ENCODE data around the gene FAM200B. TPM values are rescaled to one million over a fixed set of nuclear protein-coding genes. Genes with fewer than 3 reads are reported as not detected.

FAM200B gene
- total RNA-seq, 2 experiments from 2014 or later = 19.5 to 22.4 TPM

DNA sequence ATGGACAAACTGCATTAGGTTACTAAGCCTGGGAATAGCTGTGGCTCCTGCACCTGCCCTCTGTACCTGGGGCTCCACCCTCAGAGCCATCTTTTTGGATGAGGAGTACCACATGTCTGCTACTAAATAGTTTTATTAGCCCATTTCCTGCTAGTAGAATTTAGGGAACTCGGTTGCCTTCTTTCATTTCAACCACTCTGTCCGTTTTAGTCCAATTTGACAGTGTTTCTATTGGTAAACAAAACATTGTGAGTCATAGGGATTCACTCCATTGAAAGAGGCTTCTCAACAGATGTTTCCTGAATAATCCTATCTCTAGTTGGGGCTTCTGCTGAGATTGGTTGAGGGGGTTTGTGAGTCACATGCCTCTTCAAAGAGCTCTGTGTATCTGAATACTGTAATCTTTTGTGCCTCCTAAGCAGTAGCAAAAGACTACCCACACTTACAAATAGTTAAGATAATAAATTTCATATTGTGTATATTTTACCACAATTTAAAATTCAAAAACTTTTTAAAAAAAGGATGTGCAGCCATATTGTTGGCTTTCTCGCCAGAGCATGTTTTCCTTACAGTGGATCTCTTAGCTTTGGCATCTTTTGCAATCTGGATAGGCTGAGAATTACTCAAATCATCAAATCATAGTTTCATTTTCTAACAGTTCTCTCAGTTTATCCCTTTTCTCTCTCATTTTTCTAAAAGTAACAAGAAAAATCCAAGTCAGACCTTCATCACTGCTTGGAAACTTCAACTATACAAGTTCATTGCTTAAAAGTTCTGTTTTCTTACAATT, 9.9 kb downstream of the FAM200B start:
- peaks cover 2% of the 10 kb centered on the region for H3K27me3 Mint-ChIP-seq
- no peak for ATAC-seq (ENCODE audit: low read depth)

DNA sequence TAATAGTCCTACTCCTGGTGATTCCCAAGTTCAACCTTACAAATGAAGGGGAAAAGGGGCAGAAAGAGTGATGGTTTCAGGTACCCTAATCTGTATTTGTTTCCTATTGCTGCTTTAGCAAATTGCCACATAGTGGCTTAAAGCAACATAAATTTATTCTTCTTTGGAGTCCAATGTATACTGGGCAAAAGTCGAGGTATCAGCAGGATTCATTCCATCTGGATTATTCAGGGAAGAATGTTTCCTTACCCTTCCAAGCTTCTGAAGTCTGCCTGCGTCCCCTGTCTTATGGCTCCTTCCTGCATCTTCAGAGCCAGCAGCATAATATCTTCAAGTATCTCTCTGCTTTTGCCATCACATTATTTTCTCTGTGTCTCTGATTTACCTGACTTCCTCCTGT, 11.0 kb downstream of the FAM200B start:
- POLR2A ChIA-PET = no interaction called here
- no peak for DNase-seq
- peaks cover 2% of the 10 kb centered on the region for H3K36me3 Mint-ChIP-seq
- H3K27me3 Mint-ChIP-seq = peaks cover 6% of the 10 kb centered on the region
- H3K27ac Mint-ChIP-seq = no peak overlapping the region
- H3K9me3 Mint-ChIP-seq = no peaks in the 10 kb centered on the region
- H3K4me3 Mint-ChIP-seq = no peak overlapping the region
- no peak for ATAC-seq (ENCODE audit: low read depth)
- peaks cover 5% of the 10 kb centered on the region for H3K4me1 Mint-ChIP-seq

More for the DNA sequence above, 9.9 kb downstream of the FAM200B start:
- H3K9me3 Mint-ChIP-seq = no peaks in the 10 kb centered on the region
- H3K27ac Mint-ChIP-seq = no peak overlapping the region
- POLR2A ChIA-PET = no interaction called here
- DNase-seq = no peak
- H3K4me1 Mint-ChIP-seq = no peaks in the 10 kb centered on the region
- H3K4me3 Mint-ChIP-seq = no peak overlapping the region
- H3K36me3 Mint-ChIP-seq = peaks cover 8% of the 10 kb centered on the region

DNA sequence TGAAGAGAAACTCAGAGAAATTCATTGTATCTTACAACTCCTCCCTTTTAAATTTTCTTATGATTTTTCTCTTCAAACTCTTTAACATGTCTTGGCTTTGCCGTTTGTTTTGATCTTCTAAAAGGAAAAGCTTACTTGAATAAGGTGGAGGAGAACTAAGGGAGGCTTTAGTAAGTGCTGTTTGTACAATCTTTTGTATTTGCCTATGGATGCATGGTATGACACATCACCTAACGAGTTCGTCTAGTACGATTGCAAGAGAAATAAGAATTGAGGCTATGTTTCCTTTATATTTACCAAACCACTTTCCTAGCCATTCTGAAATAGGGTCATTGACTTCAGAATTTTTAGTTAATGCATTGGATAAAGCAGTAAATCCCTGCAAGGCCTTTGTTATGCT, 12.8 kb downstream of the FAM200B start:
- POLR2A ChIA-PET = no interaction called here
- Mint-ChIP-seq H3K4me3 (no peak overlapping the region), H3K36me3 (peaks cover 2% of the 10 kb centered on the region), H3K27me3 (peaks cover 14% of the 10 kb centered on the region), H3K27ac (no peak overlapping the region), H3K4me1 (peaks cover 5% of the 10 kb centered on the region), H3K9me3 (no peaks in the 10 kb centered on the region)
- DNase-seq (no peak), ATAC-seq (ENCODE audit: low read depth) (no peak)

DNA sequence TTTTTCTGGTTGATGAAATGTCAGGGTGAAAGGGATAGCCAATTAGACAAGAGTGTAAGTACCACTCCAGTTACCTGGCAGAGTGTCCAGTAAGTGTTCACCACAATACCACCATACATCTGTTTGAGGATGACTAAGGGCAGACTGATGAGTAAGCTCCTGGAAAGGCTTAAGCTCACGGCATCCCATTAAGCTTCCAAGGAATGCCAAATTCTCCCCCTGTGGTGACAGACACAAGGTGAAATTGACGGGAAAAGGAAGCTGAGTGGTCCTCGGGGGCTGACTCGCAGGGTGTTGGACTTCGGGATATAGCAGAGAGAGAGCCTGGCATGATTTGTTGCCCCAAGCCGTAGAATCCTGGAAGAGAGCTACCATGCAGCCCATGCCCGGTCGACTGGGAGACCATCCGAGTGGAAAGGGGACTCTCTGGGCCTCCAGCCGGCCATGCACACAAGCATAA, 13.6 kb downstream of the FAM200B start:
- no peak overlapping the region for H3K4me3 Mint-ChIP-seq
- peaks cover 2% of the 10 kb centered on the region for H3K36me3 Mint-ChIP-seq
- ATAC-seq (ENCODE audit: low read depth) (no peak), DNase-seq (no peak)
- H3K9me3 Mint-ChIP-seq = no peaks in the 10 kb centered on the region
- no peak overlapping the region for H3K27ac Mint-ChIP-seq
- POLR2A ChIA-PET = interaction anchor here (0.9 kb wide), 1 partner anchor 14 kb away, joined by 3 read pairs; the partner anchor contains the start of gene FAM200B
- H3K4me1 Mint-ChIP-seq = peaks cover 5% of the 10 kb centered on the region
- peaks cover 19% of the 10 kb centered on the region for H3K27me3 Mint-ChIP-seq

DNA sequence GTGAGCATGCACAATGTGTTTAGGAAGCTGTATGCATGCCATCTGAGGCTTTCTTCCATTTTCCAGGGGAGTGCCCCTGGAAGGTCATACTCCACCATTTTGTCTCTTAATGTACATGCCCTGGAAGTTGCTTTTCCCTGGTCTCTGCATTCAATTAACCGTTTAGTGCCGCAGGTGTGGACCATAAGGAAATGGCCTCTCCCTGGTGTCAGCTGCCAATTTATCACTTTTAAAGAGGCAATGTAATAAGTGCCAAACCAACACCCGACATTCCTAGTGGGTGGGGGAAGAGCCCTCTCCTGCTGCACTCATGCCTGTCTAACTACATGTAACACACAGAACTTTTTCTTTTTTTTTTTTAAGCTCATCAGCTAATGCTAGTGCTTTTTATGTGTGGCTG, 14.1 kb downstream of the FAM200B start:
- Mint-ChIP-seq H3K27ac (no peak overlapping the region), H3K9me3 (no peaks in the 10 kb centered on the region), H3K4me3 (no peak overlapping the region), H3K36me3 (peaks cover 2% of the 10 kb centered on the region), H3K27me3 (peaks cover 19% of the 10 kb centered on the region), H3K4me1 (peaks cover 5% of the 10 kb centered on the region)
- DNase-seq (no peak), ATAC-seq (ENCODE audit: low read depth) (no peak)
- POLR2A ChIA-PET = interaction anchor here (0.9 kb wide), 1 partner anchor 14 kb away, joined by 3 read pairs; the partner anchor contains the start of gene FAM200B

DNA sequence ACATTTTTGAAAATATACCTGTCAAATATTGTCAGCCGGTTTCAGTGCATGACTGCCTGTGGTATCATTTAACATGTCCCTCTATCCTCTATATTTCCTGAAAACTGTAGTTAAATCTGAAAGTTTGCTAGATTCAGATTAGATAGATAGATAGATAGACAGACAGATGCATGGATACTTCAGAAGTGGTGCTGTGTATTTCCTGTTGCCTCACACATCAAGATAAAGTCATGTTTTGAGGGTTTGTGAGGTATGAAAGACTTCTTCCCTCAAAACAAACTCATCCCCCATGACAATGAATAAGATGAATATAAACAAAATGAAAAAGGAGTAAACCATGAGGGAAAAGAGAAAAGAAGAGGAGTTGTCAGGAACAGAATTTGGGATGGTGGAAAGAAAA, 15.2 kb downstream of the FAM200B start:
- no peak for DNase-seq
- Mint-ChIP-seq H3K9me3 (no peaks in the 10 kb centered on the region), H3K27me3 (peaks cover 23% of the 10 kb centered on the region), H3K27ac (no peak overlapping the region), H3K36me3 (peaks cover 2% of the 10 kb centered on the region), H3K4me1 (peaks cover 5% of the 10 kb centered on the region), H3K4me3 (no peak overlapping the region)
- POLR2A ChIA-PET = no interaction called here
- ATAC-seq (ENCODE audit: low read depth) = no peak

DNA sequence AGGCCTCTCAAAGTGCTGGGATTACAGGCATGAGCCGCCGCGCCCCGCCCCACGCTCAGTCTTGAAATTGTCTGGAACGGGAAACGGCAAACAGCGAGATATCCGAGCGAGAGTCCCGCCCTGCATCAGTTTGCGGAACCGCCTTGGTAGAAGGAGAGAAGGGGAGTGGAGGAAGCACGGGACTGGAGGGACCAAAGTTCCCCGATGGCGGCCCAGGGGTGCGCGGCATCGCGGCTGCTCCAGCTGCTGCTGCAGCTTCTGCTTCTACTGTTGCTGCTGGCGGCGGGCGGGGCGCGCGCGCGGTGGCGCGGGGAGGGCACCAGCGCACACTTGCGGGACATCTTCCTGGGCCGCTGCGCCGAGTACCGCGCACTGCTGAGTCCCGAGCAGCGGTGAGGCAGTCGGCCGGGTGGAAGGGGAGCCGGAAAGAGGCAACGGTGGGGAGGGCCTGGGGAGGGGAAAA, 21.3 kb downstream of the FAM200B start, which contains the start of gene BST1:
Gene BST1, plus strand, starts transcription at position 125 of the 463 bp plus-strand sequence. Its CDS starts 80 bp downstream, at position 205.
- DNase-seq (peak; percentile 72), ATAC-seq (ENCODE audit: low read depth) (peak; percentile 85)
- Mint-ChIP-seq H3K27me3 (peaks cover 27% of the 10 kb centered on the region), H3K4me3 (peak within 1 kb of the TSS; percentile 93), H3K9me3 (no peaks in the 10 kb centered on the region), H3K27ac (peak within 1 kb of the TSS; percentile 62), H3K4me1 (peaks cover 14% of the 10 kb centered on the region), H3K36me3 (no peaks in the 10 kb centered on the region)
- POLR2A ChIA-PET = interaction anchor here (0.6 to 1.2 kb wide), 4 partner anchors 21 to 1845 kb away, joined by 3 to 6 read pairs (median 4); partner anchors contain the start of gene FAM200B

DNA sequence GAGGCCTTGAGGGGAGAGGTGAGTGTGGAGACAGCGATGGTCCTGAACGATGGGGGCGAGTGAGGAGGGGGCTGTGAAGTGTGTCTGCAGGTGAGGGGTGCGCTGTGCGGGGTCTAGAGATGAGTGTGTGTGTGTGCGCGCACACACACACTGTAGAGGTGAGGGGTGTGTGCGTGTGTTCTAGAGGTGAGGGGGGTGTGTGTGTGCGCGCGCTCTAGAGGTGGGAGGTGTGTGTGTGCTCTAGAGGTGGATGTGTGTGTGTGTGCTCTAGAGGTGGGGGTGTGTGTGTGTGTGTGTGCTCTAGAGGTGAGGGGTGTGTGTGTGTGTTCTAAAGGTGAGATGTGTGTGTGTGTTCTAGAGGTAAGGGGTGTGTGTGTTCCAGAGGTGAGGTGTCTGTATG, 21.8 kb downstream of the FAM200B start:
- H3K27ac Mint-ChIP-seq = no peak overlapping the region

DNA sequence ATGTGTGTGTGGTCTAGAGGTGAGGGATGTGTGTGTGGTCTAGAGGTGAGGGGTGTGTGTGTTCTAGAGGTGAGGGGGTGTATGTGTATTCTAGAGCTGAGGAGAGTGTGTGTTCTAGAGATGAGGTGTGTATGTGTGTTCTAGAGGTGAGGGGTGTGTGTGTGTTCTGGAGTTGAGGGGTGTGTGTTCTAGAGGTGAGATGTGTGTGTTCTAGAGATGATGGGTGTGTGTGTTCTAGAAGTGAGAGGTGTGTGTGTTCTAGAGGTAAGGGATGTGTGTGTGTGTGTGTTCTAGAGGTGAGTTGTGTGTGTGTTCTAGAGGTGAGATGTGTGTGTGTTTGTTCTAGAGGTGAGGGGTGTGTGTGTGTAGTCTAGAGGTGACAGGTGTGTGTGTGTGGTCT, 22.5 kb downstream of the FAM200B start:
- ATAC-seq (ENCODE audit: low read depth) = no peak
- Mint-ChIP-seq H3K4me3 (peak overlapping the region; percentile 93), H3K36me3 (no peaks in the 10 kb centered on the region), H3K9me3 (no peaks in the 10 kb centered on the region), H3K4me1 (peaks cover 14% of the 10 kb centered on the region), H3K27me3 (peaks cover 21% of the 10 kb centered on the region), H3K27ac (no peak overlapping the region)
- DNase-seq = no peak
- POLR2A ChIA-PET = no interaction called here

More for the DNA sequence above, 21.8 kb downstream of the FAM200B start:
- no peaks in the 10 kb centered on the region for H3K36me3 Mint-ChIP-seq
- DNase-seq (no peak), ATAC-seq (ENCODE audit: low read depth) (no peak)
- peaks cover 27% of the 10 kb centered on the region for H3K27me3 Mint-ChIP-seq
- POLR2A ChIA-PET = no interaction called here
- no peaks in the 10 kb centered on the region for H3K9me3 Mint-ChIP-seq
- H3K4me3 Mint-ChIP-seq = peak overlapping the region; percentile 93
- peaks cover 14% of the 10 kb centered on the region for H3K4me1 Mint-ChIP-seq

DNA sequence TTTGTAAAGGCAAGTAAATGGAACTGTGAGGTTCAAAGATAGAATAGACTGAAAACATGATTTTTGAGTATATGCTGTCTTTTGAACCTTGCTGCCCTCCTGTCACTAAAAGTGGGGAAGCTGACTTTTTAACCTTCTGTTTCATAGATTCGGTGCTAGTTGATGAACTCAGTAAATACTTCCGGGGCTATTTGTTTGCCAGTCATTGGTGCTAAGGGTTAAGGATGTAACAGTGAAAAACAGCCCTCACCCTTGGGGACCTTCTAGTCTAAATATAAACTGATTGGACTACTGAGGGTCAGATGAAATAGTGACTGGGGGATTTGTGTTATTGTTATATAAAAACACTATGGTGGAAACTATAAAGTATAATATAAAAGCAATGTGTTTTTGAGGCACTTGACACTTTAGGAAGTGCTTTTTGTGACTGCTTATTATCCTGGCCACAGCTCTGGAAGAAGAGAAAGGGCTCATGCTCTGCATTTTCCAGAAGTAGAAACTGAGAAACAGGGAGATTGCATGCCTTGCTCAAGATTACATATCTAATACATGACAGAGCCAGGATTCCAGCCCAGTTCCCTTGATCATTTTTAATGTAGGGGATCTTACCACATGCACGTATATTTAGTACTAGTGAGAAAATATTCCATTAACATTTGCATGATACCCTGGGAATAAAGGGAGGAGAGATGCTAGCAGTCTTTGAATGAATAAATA, 25.2 kb downstream of the FAM200B start:
- Mint-ChIP-seq H3K36me3 (no peaks in the 10 kb centered on the region), H3K4me3 (no peak overlapping the region), H3K4me1 (peaks cover 14% of the 10 kb centered on the region), H3K27ac (no peak overlapping the region), H3K27me3 (peaks cover 9% of the 10 kb centered on the region), H3K9me3 (no peaks in the 10 kb centered on the region)
- DNase-seq = no peak
- POLR2A ChIA-PET = no interaction called here
- no peak for ATAC-seq (ENCODE audit: low read depth)

DNA sequence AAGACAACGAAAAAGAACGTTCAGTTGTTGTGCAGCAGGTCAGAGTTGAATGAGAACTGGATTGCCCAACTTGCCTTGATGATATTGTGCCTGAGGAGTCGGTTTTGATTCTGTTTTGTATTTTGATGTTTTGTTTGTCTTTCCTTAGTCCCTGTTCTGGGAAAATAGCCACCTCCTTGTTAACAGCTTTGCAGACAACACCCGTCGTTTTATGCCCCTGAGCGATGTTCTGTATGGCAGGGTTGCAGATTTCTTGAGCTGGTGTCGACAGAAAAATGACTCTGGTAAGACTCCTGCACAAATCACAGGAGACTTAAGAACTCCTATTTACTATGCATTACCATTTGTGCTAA, 25.7 kb downstream of the FAM200B start:
- POLR2A ChIA-PET = no interaction called here
- no peak for ATAC-seq (ENCODE audit: low read depth)
- H3K27me3 Mint-ChIP-seq = peaks cover 9% of the 10 kb centered on the region
- H3K4me3 Mint-ChIP-seq = no peak overlapping the region
- DNase-seq = no peak
- H3K4me1 Mint-ChIP-seq = peaks cover 14% of the 10 kb centered on the region
- no peaks in the 10 kb centered on the region for H3K9me3 Mint-ChIP-seq
- no peaks in the 10 kb centered on the region for H3K36me3 Mint-ChIP-seq
- H3K27ac Mint-ChIP-seq = no peak overlapping the region

DNA sequence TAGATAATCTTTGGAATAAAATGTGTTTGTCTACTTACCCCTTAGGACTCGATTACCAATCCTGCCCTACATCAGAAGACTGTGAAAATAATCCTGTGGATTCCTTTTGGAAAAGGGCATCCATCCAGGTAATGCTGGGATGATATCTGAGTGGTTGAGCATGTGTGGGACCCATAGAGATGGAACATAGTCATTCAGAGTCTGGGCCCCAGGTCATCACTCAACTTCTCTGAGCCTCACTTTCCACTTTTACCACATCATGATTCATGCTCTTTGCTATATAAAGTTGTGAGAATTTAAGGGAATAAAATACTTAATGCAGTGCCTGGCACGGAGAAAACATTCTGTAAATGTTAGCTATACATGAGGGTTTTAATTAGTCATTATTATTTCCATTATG, 30.1 kb downstream of the FAM200B start:
- POLR2A ChIA-PET = no interaction called here
- Mint-ChIP-seq H3K4me1 (no peaks in the 10 kb centered on the region), H3K9me3 (no peaks in the 10 kb centered on the region), H3K27ac (no peak overlapping the region), H3K27me3 (peaks cover 2% of the 10 kb centered on the region), H3K4me3 (no peak overlapping the region), H3K36me3 (no peaks in the 10 kb centered on the region)
- no peak for DNase-seq
- no peak for ATAC-seq (ENCODE audit: low read depth)

DNA sequence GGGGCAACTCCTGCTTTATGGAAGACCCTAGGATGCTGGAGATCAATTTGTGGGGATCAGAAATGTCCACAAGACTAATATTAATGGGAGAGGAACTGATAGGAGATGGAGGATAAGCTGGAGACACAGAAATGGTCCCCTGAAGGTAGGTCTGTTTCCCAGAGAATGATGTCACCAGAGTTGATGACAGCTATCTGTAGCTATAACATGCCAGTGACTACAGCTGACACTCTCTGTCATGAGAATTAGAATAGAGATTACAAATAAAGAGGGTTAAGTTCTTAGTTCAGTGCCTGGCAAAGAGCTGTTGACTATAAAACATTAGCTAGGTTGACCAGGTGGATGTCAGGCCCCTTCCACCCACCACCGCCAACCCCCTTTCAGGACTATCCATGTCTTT, 30.6 kb downstream of the FAM200B start:
- ATAC-seq (ENCODE audit: low read depth) = no peak
- Mint-ChIP-seq H3K27me3 (peaks cover 2% of the 10 kb centered on the region), H3K27ac (no peak overlapping the region), H3K4me1 (no peaks in the 10 kb centered on the region), H3K36me3 (no peaks in the 10 kb centered on the region), H3K4me3 (no peak overlapping the region), H3K9me3 (no peaks in the 10 kb centered on the region)
- no peak for DNase-seq
- POLR2A ChIA-PET = no interaction called here

DNA sequence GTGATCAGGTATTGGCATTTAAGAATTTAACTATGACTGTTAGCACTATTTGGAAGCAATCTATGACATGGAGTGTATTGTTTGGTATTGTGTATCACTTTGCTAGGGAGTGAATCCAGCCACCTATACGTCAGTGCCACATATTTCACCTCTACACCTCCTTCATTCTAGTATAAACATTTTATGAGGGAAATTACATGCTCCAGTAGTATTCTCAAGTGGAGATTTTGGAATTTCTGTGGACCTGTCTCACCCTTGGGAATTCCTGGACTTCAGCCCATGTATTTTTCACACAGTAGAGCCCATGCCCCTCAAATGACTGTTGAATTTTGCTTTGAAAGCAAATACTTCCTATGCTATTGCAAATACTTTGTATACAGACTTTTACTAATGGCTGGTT, 32.5 kb downstream of the FAM200B start:
- H3K4me3 Mint-ChIP-seq = no peak overlapping the region
- DNase-seq = no peak
- H3K4me1 Mint-ChIP-seq = no peaks in the 10 kb centered on the region
- H3K27ac Mint-ChIP-seq = no peak overlapping the region
- peaks cover 2% of the 10 kb centered on the region for H3K27me3 Mint-ChIP-seq
- POLR2A ChIA-PET = no interaction called here
- no peaks in the 10 kb centered on the region for H3K9me3 Mint-ChIP-seq
- ATAC-seq (ENCODE audit: low read depth) = no peak
- H3K36me3 Mint-ChIP-seq = no peaks in the 10 kb centered on the region
